Germinal center (tissue), 1 donor: ENCODE results near the gene RAD51AP1.
"Not testable (repeated sequence)": the region's sequence is repeated elsewhere in the genome, so short reads cannot be mapped to it uniquely, and the experiment has no call there.

ENCODE experiments used
- DNase-seq: peaks from one replicate; pipeline ENCODE4 v3.0.0; 2012; ENCODE audit warnings: mixed read lengths, low spot score

Gene RAD51AP1

GRCh38 chr12:4538207-4539160, at the start of gene RAD51AP1:
Gene RAD51AP1 (plus strand): TSS chr12:4538890. CDS start chr12:4538940, 50 bp downstream.
- peak; percentile 94 for DNase-seq

GRCh38 chr12:4489556-4489955, 49.1 kb upstream of the RAD51AP1 start:
- DNase-seq, result no peak

GRCh38 chr12:4490973-4491372, 47.7 kb upstream of the RAD51AP1 start:
- no peak for DNase-seq

GRCh38 chr12:4496145-4496838, 42.4 kb upstream of the RAD51AP1 start:
- DNase-seq, result no peak

- DNase-seq, result no peak
Measured at GRCh38 chr12:4499186-4499585, 39.5 kb upstream of the RAD51AP1 start.

GRCh38 chr12:4505376-4505986, 33.2 kb upstream of the RAD51AP1 start:
- no peak for DNase-seq

GRCh38 chr12:4506430-4506829, 32.3 kb upstream of the RAD51AP1 start:
- no peak for DNase-seq

GRCh38 chr12:4506870-4507269, 31.8 kb upstream of the RAD51AP1 start:
- DNase-seq, result no peak

- not testable (repeated sequence) for DNase-seq
Measured at GRCh38 chr12:4508503-4508902, 30.2 kb upstream of the RAD51AP1 start.

- DNase-seq, result not testable (repeated sequence)
Measured at GRCh38 chr12:4509269-4509668, 29.4 kb upstream of the RAD51AP1 start.

- no peak for DNase-seq
Measured at GRCh38 chr12:4518106-4518728, 20.5 kb upstream of the RAD51AP1 start.

GRCh38 chr12:4523443-4523842, 15.2 kb upstream of the RAD51AP1 start:
- DNase-seq, result not testable (repeated sequence)

GRCh38 chr12:4526923-4527546, 11.7 kb upstream of the RAD51AP1 start:
- peak; percentile 16 for DNase-seq

- DNase-seq, result no peak
Measured at GRCh38 chr12:4530160-4530559, 8.5 kb upstream of the RAD51AP1 start.

- DNase-seq, result no peak
Measured at GRCh38 chr12:4530982-4531586, 7.6 kb upstream of the RAD51AP1 start.

- DNase-seq, result peak; percentile 61
Measured at GRCh38 chr12:4535092-4535491, 3.6 kb upstream of the RAD51AP1 start.

- peak; percentile 17 for DNase-seq
Measured at GRCh38 chr12:4535871-4536270, 2.8 kb upstream of the RAD51AP1 start.

- no peak for DNase-seq
Measured at GRCh38 chr12:4539167-4539870, 629 bp downstream of the RAD51AP1 start.

- no peak for DNase-seq
Measured at GRCh38 chr12:4540170-4540569, 1.5 kb downstream of the RAD51AP1 start.

- DNase-seq, result no peak
Measured at GRCh38 chr12:4540638-4541037, 1.9 kb downstream of the RAD51AP1 start.

GRCh38 chr12:4545195-4545594, 6.5 kb downstream of the RAD51AP1 start:
- no peak for DNase-seq
